GM18867 (cell line): ENCODE measurements around the gene MEGF10.

Experiments
- ATAC-seq: cut with Tn5 transposase; IDR thresholded peaks from one replicate; pipeline ENCODE4 v1.9.1; 2021; ENCODE audit warnings: mild to moderate bottlenecking, moderate library complexity; ENCODE audit not compliant: unreplicated experiment

Gene MEGF10

GRCh38 chr5:127324756-127325155 is 34.2 kb downstream of the MEGF10 start:
- no peak for ATAC-seq

GRCh38 chr5:127326431-127326830 is 35.8 kb downstream of the MEGF10 start:
- ATAC-seq = no peak

DNA sequence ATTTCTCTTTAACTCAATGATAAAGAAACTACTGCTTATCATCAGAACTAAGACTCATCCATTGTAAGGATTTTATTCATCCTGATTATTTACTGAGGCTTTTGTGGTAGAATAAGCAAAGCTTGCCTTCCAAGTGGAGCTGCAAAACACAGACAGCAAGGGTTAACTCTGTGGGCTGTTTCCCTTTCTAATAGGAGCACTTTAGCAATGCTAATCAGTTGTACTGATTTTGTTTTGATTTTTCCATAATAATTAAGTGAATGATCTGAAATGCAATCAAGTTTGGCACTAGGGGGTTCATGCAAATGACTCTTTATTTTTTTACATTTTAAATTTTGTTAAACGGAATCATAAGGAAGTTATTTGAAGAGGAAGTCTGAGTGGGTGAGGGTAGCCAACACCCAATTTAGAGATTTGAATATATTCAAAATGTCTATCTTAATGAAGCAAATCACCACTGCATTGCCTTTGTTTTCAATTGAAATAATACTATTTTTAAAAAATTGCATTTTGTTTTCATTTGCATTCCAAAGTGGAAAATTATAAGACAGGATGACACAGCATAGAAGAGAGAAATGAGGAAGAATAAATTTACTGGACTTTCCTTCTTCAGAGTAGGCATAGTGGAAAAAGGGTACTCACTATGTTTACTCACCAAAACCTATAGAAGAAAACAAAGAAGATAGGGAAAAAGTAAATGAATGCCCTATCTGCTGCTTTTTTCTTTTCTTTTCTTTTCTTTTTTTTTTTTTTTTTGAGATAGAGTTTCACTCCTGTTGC is 36.6 kb downstream of the MEGF10 start:
- ATAC-seq = no peak

- ATAC-seq = no peak
Measured at GRCh38 chr5:127330116-127330515, 39.5 kb downstream of the MEGF10 start.

DNA sequence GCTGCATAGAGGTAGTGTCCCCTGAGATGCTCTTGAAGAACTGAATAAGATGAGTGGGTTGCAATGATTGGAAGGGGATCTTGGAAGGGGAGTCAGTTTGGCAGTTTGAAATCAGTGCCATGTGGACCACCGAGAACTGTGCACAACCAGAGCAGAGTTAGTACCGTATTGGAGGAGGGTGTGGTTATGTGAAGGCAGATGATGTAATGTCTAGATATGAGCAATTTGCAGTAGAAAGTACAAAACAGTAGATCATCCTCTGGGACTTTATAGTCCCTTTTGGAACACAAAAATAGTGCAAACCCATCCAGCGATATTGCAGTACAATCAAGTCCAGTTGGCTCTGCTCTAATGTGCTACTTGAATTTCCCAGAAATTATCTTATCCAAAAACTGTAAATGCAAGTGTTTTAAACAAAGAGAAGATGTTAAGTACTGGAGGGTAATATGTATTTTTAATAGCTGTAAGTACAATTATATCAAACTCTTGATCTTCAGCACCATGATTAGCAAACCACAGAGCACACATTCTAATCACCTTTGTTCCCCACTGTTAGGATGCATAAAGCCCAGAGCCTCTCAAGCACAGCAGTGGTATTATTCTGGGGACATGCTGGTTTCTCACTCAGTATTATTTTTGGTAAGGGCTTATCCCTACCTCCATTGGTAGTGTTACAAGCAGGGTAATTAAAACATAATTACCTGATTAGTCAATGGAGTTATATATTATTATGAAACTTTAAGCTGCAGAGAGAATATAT is 41.5 kb downstream of the MEGF10 start:
- no peak for ATAC-seq

- no peak for ATAC-seq
Measured at GRCh38 chr5:127333483-127333882, 42.9 kb downstream of the MEGF10 start.

DNA sequence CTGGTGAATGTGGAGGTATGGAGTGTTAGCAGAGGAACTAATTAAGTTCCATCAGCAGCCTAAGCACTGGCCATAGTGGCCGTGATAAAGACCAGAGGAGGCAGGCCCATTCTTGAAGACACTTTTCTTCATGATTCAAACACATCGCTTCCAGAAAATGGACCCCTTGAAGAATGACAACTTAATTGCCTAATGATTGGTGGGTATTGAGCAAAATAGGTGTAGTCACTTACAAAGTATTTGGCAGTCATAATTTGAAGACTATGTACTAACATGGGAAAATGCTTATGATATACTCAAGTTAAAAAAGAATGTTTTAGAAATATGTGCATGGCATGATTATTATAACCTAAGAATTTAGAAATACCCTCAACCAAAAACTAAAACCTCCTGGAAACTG is 44.8 kb downstream of the MEGF10 start:
- ATAC-seq = no peak

DNA sequence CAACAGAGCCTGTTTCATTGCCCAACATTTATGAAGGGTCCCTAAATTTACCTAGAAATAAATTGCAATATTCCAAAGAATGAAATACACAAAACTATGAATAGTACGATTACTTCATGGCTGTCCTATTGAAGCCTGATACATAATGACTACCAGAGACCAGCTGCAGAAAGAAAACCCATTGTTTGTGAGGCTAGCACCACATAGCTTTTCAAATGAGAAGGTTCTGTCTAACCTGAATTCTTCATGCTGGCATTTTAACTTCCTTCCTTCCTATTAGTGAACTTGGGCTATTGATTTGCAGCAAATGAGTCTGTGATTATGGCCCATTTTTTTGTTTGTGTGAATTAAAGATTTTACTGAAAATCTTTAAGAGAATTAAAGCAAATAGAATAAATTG is 47.3 kb downstream of the MEGF10 start:
- ATAC-seq = no peak

DNA sequence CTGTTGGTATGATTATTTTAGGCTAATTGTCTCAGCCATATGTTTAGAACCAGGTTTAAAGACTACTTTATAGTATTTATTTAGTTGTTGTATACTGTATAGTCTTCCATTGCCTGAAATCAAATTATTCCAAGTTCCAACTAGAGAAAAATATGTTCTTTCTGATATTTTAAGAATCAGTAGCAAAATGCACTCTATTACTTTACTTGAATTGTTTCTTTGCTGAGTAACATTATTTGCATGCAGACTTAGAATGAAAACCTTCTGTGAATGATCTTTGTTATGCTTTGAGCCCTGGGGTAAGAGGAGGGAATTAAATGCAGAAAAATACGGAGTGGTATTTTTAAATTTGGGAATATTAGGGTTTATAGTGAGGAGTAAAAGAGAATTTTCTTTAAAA is 47.9 kb downstream of the MEGF10 start:
- no peak for ATAC-seq

GRCh38 chr5:127340606-127341005 is 50.0 kb downstream of the MEGF10 start:
- ATAC-seq = no peak

- ATAC-seq = no peak
Measured at GRCh38 chr5:127342364-127342763, 51.8 kb downstream of the MEGF10 start.

DNA sequence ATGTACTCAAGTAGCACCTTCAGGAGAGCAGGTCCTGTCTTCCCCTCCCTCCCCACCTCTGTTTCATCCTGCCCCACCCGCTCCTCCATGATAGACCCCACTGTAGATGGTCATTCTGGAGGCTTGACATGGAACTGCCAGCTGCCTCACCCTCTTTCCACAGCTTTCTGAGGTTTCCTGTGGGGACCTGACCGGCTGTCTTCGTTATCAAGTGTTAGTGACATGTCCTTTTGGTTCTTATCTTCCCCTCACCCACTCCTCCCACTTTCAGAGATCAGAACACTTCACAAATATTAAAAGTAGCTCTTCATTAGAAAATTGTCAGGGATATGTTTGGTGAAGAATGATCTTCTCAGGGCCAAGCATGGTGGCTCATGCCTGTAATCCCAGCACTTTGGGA is 52.7 kb downstream of the MEGF10 start:
- ATAC-seq = no peak

DNA sequence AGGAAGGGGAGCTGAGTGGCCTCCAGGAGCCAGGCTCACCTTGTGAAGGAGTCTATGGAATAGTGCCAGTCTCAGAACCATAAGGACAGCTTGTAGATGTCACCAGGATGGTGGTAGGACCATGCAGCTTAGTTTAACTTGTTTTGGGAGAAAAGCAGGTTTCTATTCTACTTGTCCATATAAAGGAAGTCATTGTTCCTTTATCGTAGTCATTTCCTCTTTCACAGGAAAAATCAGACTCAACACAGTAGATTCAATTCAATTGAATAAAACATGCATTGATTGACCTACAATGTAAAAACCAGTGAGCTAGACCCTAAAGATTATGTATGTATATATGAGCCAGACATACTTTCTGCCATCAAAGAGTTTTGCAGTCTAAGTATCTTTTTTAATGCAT is 53.3 kb downstream of the MEGF10 start:
- no peak for ATAC-seq

- ATAC-seq = no peak
Measured at GRCh38 chr5:127344931-127345330, 54.3 kb downstream of the MEGF10 start.

- no peak for ATAC-seq
Measured at GRCh38 chr5:127351418-127351817, 60.8 kb downstream of the MEGF10 start.

GRCh38 chr5:127352068-127352467 is 61.5 kb downstream of the MEGF10 start:
- no peak for ATAC-seq

GRCh38 chr5:127353327-127353726 is 62.7 kb downstream of the MEGF10 start:
- no peak for ATAC-seq

- ATAC-seq = no peak
Measured at GRCh38 chr5:127353796-127354195, 63.2 kb downstream of the MEGF10 start.

DNA sequence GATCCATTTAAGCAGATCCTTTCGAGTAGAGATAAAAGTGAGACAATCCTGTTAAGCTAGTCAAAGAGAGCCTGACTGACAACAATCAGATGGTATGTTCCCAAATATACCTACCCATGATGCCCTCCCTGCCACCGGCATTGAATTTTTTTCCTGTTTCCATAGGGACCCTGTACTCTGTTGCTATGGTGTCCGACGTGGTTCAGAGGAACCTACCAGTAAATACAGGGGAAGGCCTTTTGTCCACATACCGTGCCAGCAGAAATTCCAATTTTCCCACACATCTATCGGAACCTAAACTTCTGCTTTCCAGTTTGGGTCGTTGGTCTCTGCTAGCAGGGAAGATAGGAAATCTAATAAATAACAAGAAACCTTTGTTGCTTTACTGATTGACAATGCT is 64.7 kb downstream of the MEGF10 start:
- ATAC-seq = no peak

DNA sequence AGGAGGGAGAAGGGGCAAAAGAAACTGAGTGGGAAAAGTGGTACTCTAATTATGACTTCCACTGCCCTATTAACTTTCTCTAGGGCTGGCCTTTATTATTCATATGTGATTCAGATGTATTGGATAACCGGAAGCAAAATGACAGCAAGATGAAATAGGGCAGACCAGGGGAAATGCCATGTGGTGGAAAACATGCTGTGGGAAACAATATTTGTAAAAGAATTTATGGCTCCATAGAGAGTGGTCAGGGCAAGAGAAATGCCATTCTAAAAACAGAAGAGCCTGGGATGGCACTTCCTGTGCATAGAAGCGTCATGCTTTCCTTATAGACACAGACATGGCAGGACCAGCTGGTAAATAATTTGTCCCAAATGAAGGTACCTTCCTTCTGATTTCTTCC is 67.7 kb downstream of the MEGF10 start:
- ATAC-seq = no peak

DNA sequence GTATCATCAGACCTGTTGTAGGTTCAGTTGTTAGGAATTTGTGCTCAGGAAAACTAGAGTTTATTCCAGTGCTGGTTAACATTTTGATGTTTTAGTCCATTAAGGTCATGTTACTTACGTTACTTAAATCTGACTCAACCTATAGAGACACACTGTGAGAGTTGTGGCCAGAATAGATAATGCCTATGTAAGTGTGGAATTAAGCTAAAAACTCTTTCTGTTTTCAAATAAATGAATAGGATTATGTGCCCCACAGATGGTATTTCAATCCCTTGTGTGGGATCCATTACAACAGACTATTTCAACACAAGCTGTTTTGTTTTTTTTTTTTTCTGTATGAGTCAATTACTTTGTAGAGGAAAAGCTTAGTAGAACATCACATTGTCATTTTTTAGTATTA is 68.1 kb downstream of the MEGF10 start:
- ATAC-seq = no peak

DNA sequence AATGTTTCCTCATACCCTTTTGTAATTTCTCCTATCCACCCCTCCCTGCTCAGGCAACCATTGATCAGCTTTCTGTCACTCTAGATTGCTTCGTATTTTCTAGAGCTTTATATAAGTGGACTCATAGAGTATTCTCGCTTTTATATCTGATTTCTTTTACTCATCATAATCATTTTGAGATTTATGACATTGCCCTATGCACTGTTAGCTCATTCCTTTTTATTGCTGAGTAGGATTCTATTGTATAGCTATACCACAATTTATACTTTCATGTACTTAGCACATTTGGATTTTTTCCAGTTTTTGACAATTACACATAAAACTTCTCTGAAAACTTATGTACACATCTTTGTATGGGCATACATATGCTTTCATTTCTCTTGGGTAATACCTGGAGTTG is 68.9 kb downstream of the MEGF10 start:
- ATAC-seq = no peak
